Measurements from ENCODE around the gene VTI1B. TPM values are rescaled to one million over a fixed set of nuclear protein-coding genes. Genes with fewer than 3 reads are reported as not detected.

Gene VTI1B
- polyA plus RNA-seq, 1 donor = 79.0 TPM

DNA sequence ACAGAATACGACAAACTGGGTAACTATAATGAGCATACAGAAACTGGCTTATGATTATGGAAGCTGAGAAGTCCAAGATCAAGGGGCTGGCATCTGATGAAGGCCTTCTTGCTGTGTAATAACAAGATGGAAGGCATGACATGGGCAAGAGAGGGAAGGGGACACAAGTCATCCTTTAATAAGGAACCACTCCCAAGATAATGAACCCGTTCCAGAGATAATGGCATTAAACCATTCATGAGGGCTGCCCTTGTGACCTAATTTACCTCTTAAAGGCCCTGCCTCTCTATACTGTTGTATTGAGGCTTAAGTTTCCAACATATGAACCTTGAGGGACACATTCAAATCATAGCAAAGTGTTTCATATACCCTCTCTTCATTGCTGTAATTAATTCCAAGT lies 4.6 kb upstream of the VTI1B start:
- DNase-seq (ENCODE audit: low read depth) = no peak

DNA sequence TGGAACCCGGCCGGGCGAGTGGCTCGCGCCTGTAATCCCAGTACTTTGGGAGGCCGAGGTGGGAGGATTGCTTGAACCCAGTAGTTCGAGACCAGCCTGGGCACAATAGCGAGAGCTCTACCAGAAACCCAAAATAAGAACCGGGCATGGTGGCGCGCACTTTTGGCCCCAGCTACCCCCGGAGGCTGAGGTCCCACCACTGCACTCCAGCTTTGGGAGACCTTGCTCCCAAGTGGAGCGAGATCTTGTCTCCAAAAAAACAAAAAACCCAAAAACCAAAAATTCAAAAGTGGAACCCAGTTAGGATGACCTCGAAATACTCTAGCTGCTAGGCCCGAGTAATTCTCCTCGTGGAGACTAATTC lies 769 bp upstream of the VTI1B start:
- no peak for DNase-seq (ENCODE audit: low read depth)

DNA sequence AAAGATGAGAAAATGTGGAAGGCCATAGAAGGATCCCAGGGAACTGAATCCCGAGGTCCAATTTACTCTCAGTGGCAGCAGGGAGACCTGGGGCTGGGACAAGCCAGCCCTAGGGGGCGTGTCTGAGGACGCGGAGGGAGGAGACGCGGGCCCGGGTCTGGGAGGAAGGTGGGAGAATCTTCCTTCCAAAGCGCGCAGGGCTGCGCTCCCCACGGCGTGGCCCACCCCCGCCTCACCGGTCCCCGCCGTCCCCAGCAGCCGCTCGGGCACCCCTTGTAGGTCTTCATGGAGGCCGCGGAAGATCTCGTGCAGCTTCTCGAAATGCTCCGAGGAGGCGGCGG lies 323 bp downstream of the VTI1B start:
- no peak for DNase-seq (ENCODE audit: low read depth)

DNA sequence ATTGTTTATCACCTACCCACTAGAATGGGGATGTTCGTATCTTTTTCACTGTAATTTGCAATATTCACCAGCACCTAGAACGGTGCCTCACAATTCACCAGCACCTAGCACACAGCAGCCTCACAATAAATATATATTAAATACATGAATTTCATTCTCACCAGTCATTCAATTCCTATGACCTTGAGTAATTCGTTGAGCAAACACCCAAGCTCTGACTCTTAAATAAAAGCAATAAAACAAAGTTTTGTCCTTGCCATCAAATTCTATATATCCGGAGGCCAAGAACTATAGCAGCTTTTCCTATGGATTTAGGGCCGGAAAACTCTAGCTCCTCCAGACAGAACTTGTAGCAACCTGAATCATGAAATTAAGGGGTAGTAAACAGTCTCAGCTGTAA lies 981 bp downstream of the VTI1B start:
- no peak for DNase-seq (ENCODE audit: low read depth)

DNA sequence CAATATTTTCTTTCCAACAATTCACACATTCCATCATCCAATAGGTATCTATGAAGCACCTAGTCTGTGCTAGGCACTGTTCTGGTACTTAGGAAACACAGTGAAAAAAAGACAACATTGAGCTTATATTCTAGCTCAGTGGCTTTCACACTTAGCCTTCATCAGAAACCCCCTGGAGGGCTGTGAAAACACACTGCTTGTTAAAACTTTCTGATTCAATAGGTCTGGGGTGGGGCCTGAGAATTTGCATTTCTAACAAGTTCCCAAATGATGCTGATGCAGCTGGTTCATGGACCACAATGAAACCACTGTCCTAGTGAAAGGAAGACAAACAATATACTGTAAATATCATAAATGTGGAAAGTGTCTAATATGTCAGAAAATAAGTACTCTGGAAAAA lies 5.9 kb downstream of the VTI1B start:
- no peak for DNase-seq (ENCODE audit: low read depth)

DNA sequence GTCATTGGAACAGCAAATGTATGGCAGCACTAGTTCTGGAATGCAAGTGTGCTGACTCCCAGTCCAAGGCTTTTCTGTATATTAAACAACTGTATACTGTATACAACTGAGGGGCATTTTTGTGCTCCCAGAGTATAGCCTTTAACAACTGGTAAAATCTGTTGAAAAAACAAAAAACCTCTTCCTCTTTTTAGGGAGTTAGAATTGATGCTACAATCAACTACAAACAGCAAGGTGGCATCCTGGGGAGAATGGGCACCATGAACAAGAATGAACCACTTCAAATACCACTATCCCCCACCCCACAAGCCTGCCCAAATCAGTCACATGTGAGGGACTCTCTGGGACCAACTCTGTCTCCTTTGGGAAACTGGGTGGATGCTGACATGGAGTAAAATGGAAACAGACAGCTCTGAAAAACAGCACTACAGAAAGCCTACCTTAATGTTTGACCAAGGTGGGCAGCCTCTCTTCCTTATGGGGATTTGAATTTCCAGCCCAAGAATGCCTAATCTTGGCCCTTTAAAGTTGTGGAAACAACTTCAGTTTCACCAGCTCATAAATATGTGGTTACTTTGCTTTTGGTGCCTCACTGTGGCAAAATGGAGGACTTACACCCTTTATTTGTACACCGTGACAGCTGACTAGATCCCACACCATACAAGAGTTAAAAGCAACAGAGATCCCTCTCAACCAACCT lies 7.5 kb downstream of the VTI1B start:
- peak; percentile 26 for DNase-seq (ENCODE audit: low read depth)

DNA sequence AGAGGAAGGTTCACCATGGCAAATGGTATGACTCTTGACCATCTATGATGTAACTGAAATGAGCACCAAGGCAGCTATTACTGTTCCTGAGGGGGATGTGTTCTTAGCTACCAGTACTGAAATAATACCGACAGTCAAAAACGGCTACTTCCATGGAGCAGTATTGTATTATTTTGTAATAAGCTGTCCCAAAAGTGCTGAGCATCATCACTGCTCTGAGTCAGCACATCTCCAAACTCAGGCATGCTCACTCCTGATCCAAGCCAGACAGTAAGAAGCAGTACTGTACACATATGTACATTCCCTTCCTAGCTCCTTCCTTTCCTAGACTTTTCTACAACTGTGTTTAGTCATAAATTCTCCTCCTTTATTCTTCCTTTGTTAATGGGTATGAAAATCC lies 8.6 kb downstream of the VTI1B start:
- DNase-seq (ENCODE audit: low read depth) = no peak

DNA sequence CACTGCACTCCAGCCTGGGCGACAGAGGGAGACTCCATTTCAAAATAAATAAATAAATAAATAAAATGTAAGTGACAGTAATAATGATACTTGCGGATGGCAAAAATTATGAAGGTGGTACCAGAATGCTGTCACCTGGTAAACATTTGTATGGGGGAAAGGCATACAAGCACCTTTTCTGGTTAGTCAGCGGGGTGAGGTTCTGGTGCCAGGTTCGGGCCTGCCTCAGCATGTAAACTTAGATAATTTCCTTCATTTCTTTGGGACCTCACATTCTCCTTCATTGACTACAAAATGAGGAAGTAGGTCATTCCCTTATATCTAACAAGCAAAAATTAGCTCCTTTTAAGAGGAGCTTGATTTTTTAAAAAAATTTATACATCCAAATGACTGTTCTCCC lies 10.8 kb downstream of the VTI1B start:
- no peak for DNase-seq (ENCODE audit: low read depth)

DNA sequence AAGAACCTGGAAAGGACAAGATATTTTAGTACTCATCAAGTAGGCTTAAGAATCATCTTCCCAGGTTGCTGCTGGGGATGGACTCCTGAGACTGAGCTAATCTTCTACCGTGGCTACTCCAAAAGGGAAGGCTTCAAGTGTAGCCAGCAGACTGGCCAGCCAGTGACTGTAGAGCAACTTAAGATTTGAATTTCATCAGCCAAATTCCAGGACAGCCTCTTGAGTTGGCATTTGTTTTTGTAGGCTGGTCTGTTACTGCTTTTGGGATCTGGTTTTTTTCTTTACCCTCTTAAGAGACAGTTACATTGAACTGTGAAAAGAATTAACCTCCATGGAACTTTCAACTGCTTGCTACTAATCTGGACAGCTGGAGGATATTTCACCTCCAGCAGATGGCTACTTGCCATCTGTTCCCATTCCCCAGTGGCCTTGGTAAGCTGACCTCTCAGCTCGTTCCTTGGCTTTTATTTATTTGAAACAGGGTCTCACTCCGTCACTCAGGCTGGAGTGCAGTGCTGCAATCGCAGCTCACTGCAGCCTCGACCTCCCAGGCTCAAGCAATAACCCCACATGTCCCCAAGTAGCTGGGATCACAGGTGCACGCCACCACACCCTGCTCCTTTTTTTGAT lies 20.7 kb downstream of the VTI1B start:
- no peak for DNase-seq (ENCODE audit: low read depth)

DNA sequence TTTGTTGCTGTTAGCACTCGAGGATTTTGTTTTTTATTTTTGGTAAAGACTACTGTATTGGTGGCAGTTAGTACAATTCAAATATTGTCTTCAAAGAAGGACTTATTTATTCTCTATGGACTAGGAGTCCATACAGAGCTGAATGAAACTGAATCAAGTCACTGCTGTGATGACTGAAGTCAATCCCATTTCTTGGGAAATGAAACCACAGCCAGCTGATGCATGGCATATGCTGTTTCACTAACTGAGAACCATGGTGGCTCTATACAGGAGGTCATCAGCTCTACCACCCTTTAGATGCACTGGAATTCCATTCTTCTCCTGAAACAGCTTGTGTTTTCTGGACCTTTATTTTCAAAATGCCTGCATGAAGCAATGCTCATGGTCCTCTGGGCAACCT lies 22.2 kb downstream of the VTI1B start:
- no peak for DNase-seq (ENCODE audit: low read depth)

DNA sequence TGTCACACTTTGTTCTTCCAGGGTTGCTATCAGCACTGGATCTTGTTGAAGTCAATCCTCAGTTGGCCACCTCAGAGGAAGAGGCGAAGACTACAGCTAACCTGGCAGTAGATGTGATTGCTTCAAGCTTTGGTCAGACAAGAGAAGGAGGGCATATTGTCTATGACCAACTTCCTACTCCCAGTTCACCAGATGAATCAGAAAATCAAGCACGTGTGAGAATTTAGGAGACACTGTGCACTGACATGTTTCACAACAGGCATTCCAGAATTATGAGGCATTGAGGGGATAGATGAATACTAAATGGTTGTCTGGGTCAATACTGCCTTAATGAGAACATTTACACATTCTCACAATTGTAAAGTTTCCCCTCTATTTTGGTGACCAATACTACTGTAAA lies 23.7 kb downstream of the VTI1B start:
- no peak for DNase-seq (ENCODE audit: low read depth)

DNA sequence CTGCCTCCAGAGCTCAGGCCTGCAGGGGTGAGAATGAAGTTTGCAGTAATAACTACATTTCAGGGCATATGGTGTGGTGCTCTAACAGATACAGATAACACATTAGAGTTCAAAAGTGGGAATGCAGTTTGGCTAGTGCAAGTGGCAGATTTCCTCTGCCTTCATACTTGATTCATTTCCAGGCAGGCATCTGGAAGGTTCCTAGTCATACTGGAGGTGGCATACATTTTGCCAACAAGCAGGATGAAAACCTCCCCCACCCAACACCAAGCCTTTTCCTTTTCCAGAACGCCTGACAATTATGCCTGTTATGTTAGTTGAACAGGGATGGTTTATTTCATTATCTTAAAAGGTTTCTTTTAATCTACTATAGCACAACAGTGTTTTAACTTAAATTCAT lies 24.3 kb downstream of the VTI1B start:
- no peak for DNase-seq (ENCODE audit: low read depth)

DNA sequence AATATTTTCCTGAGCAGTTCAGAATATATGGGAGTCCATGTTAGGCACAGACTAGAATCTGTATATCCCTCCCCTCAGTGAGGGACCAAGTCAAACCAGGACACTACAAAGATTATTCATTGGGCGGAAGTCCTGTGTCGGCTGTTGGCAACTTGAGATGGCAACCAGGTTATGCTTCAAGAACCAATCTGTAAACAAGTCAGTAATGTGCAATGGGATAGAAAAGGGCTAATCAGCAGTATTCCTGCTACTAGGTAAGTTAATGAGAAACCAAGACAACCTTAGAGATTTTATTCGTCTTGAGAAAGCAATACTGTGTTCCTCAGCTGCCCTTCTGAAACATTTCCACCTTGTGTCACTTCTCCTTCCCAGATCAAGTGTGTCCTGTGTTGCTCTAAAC lies 28.3 kb downstream of the VTI1B start:
- no peak for DNase-seq (ENCODE audit: low read depth)

DNA sequence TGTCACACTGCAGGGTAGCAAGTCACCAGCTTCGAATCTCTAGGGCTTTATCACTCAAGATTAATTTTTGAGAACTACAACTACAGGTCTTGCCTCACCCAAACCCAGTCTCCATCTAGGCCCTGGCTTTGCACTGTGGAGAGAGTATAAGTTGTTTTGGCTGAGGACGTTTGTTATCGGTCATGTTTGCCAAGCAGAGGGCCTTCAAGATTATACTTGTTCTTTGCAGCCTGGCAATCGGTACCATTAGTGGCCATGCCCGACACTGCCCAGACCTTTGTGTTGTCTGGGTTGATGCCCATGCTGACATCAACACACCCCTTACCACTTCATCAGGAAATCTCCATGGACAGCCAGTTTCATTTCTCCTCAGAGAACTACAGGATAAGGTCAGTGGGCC lies 29.0 kb downstream of the VTI1B start:
- DNase-seq (ENCODE audit: low read depth) = no peak

DNA sequence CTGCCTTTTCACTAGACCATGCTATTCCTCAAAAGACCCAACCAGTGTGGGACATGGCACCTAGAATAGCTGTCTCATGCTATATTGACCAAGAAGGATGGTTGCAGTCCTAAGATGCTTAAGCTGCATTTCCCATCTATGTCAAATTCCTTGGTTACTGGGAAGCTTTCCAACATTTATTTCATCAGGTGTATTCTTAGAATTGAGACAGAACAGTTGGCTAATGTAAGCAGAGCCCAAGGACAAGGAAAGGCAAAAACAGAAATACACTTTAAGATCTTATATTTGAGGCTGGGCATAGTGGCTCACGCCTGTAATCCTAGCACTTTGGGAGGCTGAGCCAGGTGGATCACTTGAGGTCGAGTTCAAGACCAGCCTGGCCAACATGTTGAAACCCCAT lies 30.0 kb downstream of the VTI1B start:
- DNase-seq (ENCODE audit: low read depth) = no peak

DNA sequence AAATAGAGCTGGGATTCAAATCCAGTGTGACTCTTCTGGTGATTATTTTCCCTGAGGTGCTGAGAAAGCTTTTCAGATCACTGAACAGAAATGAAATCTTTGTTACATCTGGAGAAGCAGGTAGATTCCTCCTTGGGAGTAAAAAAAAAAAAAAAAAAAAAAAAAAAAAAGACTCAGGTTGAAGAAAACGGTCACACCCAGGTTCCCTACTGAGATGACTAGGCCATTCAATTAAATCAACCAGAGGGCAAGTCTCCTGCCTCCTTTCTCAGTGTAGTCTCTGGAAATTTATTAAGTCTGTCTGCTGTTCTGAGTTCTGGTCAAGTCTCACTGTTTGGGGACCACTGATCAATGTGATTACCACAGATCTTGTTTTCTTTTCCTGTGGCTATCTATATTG lies 30.7 kb downstream of the VTI1B start:
- no peak for DNase-seq (ENCODE audit: low read depth)

DNA sequence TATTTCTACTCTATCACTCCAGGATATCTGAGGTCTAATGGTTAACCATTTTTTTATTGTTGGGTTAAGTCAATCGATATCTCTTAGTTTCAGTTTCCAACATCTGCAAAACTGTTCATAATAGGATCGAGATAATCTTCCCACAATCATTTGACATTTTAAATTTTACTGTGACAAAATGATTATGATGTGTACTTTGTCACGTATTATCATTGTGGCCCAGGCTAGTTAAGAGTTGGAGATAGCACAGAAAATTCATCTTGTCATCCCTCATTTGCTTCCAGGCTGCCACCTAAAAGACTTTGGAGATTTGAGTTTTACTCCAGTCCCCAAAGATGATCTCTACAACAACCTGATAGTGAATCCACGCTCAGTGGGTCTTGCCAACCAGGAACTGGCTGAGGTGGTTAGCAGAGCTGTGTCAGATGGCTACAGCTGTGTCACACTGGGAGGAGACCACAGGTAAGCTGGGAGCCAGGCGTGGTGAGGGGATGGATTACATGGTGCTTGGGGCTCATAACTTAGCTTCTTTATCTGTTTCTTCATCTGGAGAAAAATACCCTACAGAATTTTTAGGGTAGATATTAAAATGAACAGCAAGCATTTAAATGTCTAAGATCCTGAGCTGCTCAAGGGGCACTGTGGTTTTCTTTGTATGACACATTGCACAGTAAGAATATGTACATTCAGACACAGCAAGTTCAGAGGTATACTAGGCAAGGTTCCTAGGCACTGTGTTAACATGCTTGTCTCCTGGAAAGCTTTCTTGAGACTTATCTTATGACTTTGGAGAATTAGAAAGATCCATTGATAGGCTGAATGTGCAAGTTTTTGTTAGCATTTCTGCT lies 32.3 kb downstream of the VTI1B start:
- no peak for DNase-seq (ENCODE audit: low read depth)

DNA sequence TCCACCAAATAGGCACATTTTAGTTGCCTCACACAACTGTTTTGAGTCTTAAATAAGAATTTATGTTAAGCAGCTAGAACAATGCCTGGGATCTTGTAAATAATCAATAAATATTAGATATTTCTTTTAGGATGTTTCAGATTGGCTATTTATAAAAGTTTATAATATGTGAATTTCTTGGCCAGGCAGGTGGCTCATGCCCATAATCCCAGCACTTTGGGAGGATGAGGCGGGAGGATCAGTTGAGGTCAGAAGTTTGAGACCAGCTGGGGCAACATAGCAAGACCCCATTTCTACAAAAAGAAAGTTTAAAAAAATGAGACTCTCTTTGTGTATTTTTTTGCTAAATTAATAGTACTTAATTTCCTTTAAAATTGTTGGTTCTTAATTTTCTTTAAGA lies 33.0 kb downstream of the VTI1B start:
- no peak for DNase-seq (ENCODE audit: low read depth)

DNA sequence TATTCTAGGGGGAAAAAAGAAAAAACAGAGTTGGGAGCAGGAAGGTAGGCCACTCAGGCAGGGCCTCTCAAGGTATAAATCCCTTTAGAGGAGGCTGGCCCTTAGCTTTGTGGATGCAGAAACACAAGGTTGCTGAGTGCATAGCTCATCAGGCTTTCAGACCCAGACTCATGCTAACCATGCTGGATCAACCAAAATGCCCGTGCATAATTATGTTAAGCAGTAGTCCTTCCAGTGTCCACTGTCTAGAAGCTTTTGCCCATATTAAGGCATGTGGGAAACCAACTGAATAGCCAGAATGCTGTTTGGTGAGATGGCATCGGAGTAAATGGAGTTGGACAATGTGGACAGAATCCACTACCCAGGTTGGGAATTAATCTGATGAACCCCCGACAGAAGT lies 35.8 kb downstream of the VTI1B start:
- DNase-seq (ENCODE audit: low read depth) = no peak

DNA sequence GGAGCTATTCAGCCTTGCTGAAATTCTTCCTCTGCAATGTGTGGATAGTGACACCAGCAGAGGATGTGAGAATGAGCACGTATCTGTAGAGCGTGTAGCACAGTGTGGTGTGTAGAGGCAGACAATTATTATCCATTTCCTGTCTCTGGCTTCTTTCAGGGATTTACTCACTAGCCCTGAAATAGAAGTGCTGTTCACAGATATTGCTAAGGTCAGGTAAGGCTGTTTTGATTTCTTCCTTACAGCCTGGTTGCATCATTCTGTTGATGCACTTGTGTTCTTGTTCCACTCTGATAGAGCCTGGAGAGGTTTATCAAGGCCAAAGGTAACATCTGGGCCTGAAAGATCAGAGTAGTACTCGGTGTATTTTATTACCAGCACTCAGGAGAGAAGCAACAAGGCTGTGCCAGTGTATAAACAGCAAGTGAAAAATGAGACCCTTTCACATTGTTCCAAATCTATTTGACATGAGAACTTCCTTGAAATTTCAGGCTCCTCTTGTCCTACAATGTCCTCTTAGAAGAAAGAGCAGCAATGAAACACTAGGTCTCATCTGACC lies 38.0 kb downstream of the VTI1B start:
- DNase-seq (ENCODE audit: low read depth) = no peak

DNA sequence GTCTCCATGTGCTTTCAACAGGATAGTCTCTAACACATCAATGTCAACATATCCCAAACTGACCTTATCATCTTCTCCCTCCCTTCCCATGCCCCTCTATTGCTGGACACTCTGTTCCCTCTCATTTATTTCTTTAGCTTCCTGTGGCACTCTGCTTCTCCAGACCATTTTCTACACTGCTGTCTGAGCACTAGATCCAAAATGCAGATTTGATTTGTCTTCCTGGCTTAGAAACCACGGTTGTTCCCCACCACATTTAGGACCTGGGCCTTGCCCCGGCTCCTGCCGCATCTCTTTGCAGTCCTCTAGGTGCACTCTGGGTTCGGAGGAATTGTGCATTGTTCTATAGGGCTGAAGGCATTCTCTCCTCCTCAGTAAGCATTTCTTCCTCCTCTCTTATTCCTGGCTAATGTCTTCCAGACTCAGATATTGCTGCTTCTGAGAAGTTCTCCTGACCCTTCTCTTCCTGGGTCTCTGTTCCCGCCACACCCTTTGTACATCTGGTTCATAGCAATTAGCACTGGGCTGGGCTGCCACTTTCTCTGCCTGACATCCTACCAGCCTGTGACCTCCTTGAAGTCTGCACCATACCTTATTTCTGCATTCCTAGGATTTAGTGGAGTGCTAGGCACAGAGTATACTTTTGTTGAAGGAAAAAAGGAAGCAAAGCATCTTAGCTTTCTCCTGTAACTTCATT lies 40.8 kb downstream of the VTI1B start:
- DNase-seq (ENCODE audit: low read depth) = no peak

DNA sequence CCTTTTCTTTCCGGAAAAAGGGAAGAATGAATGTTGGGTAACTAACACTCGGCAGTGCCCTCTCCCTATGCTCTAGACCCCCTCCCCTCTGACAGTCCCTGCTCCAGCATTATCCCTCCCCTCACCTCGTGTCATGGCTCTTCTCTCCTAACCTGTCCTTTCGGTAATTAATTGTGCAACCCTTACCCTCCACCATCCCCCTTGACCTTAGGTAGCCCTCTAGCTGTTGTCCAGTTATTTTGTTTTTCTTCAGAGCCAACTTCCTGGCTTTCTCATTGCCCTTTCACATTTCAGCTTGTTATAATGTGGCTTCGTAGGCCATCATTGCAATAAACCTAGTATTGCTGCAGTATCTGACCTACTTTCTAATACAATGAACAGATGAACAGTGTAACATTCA lies 43.5 kb downstream of the VTI1B start:
- no peak for DNase-seq (ENCODE audit: low read depth)

All from forelimb muscle (tissue), 1 donor.